IMR-90 (cell line): ENCODE data around the gene MAML3. TPM values are rescaled to one million over a fixed set of nuclear protein-coding genes. Genes with fewer than 3 reads are reported as not detected.

Experiments used
- ATAC-seq: fragments of 200-7000 bp; cut with Tn5 transposase; 2 replicates; pipeline ENCODE4 v1.9.1; 2020; ENCODE audit warnings: low read depth, mild to moderate bottlenecking, moderate library complexity
- BruUV-seq: library from RNA; stranded (reverse); fragments of 400-500 nt; replicated peaks from 2 replicates; lab custom pipeline; 2021; lab: Mats Ljungman, UMichigan
- CTCF ChIA-PET: fragments of 300-600 bp; formaldehyde crosslinking; extraction: SDS; loops from one replicate; lab custom pipeline; 2021; ENCODE audit warnings: antibody characterized with exemption; lab: Yijun Ruan, JAX
- POLR2A ChIA-PET: fragments of 300-600 bp; sonication (Branson Sonifier 250); formaldehyde crosslinking; loops from one replicate; lab custom pipeline; 2022; ENCODE audit warnings: antibody characterized with exemption; ENCODE audit not compliant: unreplicated experiment; lab: Charles Lee
- DNase-seq: peaks from one replicate; pipeline ENCODE4 v3.0.0; 2013
- H2AFZ ChIP-seq: replicated peaks from 2 replicates; pipeline ENCODE3; 2013; ENCODE audit warnings: low read length, mild to moderate bottlenecking; ENCODE audit not compliant: poor library complexity
- H2AK5ac ChIP-seq: 2 replicates; pipeline ENCODE4 v1.6.1; 2013; ENCODE audit warnings: low read depth, low read length, inconsistent platforms
- H2AK9ac ChIP-seq: replicated peaks from 2 replicates; pipeline ENCODE3; 2013; ENCODE audit warnings: mild to moderate bottlenecking, low read depth, low read length, moderate library complexity; ENCODE audit not compliant: poor library complexity
- H2BK120ac ChIP-seq: 2 replicates; pipeline ENCODE4 v1.6.1; 2013; ENCODE audit warnings: low read depth, low read length, inconsistent platforms
- H2BK15ac ChIP-seq: 3 replicates; pipeline ENCODE4 v1.6.1; 2013; ENCODE audit warnings: low read depth, low read length, inconsistent platforms
- H2BK20ac ChIP-seq: 2 replicates; pipeline ENCODE4 v1.6.1; 2013; ENCODE audit warnings: low read depth, mild to moderate bottlenecking, inconsistent platforms, low read length, moderate library complexity
- H2BK5ac ChIP-seq: 2 replicates; pipeline ENCODE4 v1.6.1; 2013; ENCODE audit warnings: mild to moderate bottlenecking, low read depth, low read length, inconsistent platforms; ENCODE audit not compliant: poor library complexity, severe bottlenecking
- H3K14ac ChIP-seq: replicated peaks from 2 replicates; pipeline ENCODE4 v1.6.1; 2013; ENCODE audit warnings: low read depth, low read length, inconsistent platforms
- H3K18ac ChIP-seq: 2 replicates; pipeline ENCODE4 v1.6.1; 2013; ENCODE audit warnings: low read depth, low read length, control low read depth
- H3K23ac ChIP-seq: 2 replicates; pipeline ENCODE4 v1.6.1; 2013; ENCODE audit warnings: low read depth, low read length, inconsistent platforms
- H3K27ac ChIP-seq: 2 replicates; pipeline ENCODE4 v1.5.1; 2013; ENCODE audit warnings: mild to moderate bottlenecking, control low read depth, low read length; ENCODE audit not compliant: insufficient read depth
- H3K27me3 ChIP-seq: 2 replicates; pipeline ENCODE4 v1.6.1; 2013; ENCODE audit warnings: low read length; ENCODE audit not compliant: control insufficient read depth, insufficient read depth
- H3K36me3 ChIP-seq: 2 replicates; pipeline ENCODE4 v1.6.1; 2013; ENCODE audit warnings: low read length, mixed read lengths; ENCODE audit not compliant: control insufficient read depth, insufficient read depth
- H3K4ac ChIP-seq: 2 replicates; pipeline ENCODE4 v1.6.1; 2013; ENCODE audit warnings: low read depth, low read length, inconsistent platforms
- H3K4me1 ChIP-seq: 2 replicates; pipeline ENCODE4 v1.6.1; 2013; ENCODE audit warnings: low read length, mixed read lengths; ENCODE audit not compliant: control insufficient read depth, insufficient read depth
- H3K4me2 ChIP-seq: 2 replicates; pipeline ENCODE4 v1.6.1; 2013; ENCODE audit warnings: low read depth, mild to moderate bottlenecking, control low read depth, low read length, moderate library complexity
- H3K4me3 ChIP-seq: 2 replicates; pipeline ENCODE4 v1.5.1; 2013; ENCODE audit warnings: low read depth, mild to moderate bottlenecking, control low read depth, low read length, moderate library complexity; ENCODE audit not compliant: insufficient read depth
- H3K56ac ChIP-seq: 2 replicates; pipeline ENCODE4 v1.6.1; 2013; ENCODE audit warnings: low read length, inconsistent platforms; ENCODE audit not compliant: insufficient read depth; ENCODE audit errors: extremely low read depth
- H3K79me1 ChIP-seq, 2 experiments: 2 replicates each; pipeline ENCODE4 v1.6.1; 2013; ENCODE audit warnings: low read length in 2 of 2, inconsistent platforms in 1 of 2, low read depth in 1 of 2
- H3K9ac ChIP-seq: 2 replicates; pipeline ENCODE4 v1.6.1; 2013; ENCODE audit warnings: low read depth, low read length, control low read depth
- H3K9me1 ChIP-seq: 2 replicates; pipeline ENCODE4 v1.6.1; 2013; ENCODE audit warnings: low read length, inconsistent platforms; ENCODE audit not compliant: insufficient read depth
- H3K9me3 ChIP-seq: 2 replicates; pipeline ENCODE4 v1.6.1; 2013; ENCODE audit warnings: low read length; ENCODE audit not compliant: control insufficient read depth, insufficient read depth
- H4K20me1 ChIP-seq: 2 replicates; pipeline ENCODE4 v1.6.1; 2013; ENCODE audit warnings: low read length, inconsistent platforms; ENCODE audit not compliant: insufficient read depth
- H4K5ac ChIP-seq: 2 replicates; pipeline ENCODE4 v1.6.1; 2013; ENCODE audit warnings: mild to moderate bottlenecking, low read depth, low read length, control low read depth
- H4K8ac ChIP-seq, 2 experiments: 2 replicates each; pipeline ENCODE4 v1.6.1; 2013; ENCODE audit warnings: low read depth in 2 of 2, low read length in 2 of 2, control low read depth in 1 of 2, inconsistent platforms in 1 of 2
- H4K91ac ChIP-seq: 2 replicates; pipeline ENCODE4 v1.6.1; 2013; ENCODE audit warnings: low read depth, low read length, inconsistent platforms; ENCODE audit not compliant: insufficient read depth
- BHLHE40 ChIP-seq: fragments of 150-350 bp; IDR thresholded peaks from 2 replicates; pipeline ENCODE4 v1.6.1; 2016; ENCODE audit warnings: mild to moderate bottlenecking, low read depth, low read length
- CEBPB ChIP-seq: IDR thresholded peaks from 2 replicates; pipeline ENCODE4 v1.6.1; 2012; ENCODE audit warnings: low read depth, low read length, improper control_type of control experiment
- CHD1 ChIP-seq: IDR thresholded peaks from 2 replicates; pipeline ENCODE4 v1.6.1; 2012; ENCODE audit warnings: low read depth, low read length, improper control_type of control experiment
- FOS ChIP-seq: fragments of 150-350 bp; IDR thresholded peaks from 2 replicates; pipeline ENCODE4 v1.6.1; 2016; ENCODE audit warnings: low read depth, low read length
- MAFK ChIP-seq: IDR thresholded peaks from 2 replicates; pipeline ENCODE4 v1.6.1; 2012; ENCODE audit warnings: low read depth, low read length, improper control_type of control experiment
- MAZ ChIP-seq: IDR thresholded peaks from 2 replicates; pipeline ENCODE4 v1.6.1; 2012; ENCODE audit warnings: low read depth, mild to moderate bottlenecking, low read length, improper control_type of control experiment, moderate library complexity, borderline replicate concordance
- NFE2L2 ChIP-seq: fragments of 150-350 bp; IDR thresholded peaks from 2 replicates; pipeline ENCODE4 v1.6.1; 2016; ENCODE audit warnings: low read depth, mild to moderate bottlenecking, low read length
- POLR2A ChIP-seq: IDR thresholded peaks from 2 replicates; pipeline ENCODE4 v1.6.1; 2012; ENCODE audit warnings: mild to moderate bottlenecking, low read depth, low read length
- RAD21 ChIP-seq: IDR thresholded peaks from 2 replicates; pipeline ENCODE4 v1.6.1; 2012; ENCODE audit warnings: low read length, improper control_type of control experiment
- WGBS, 2 experiments: methylation state at CpG; one replicate each; pipeline versions ENCODE4 v1.1.5 to v1.1.7; 2013; ENCODE audit warnings: missing lambda C conversion rate in 2 of 2; ENCODE audit not compliant: insufficient read length in 1 of 2; ENCODE audit errors: extremely low coverage in 2 of 2; 5-methylcytosine and 5-hydroxymethylcytosine counted together
- dilution Hi-C: fragments of 300-500 bp; cut with HindIII; formaldehyde crosslinking; loops from one replicate; pipeline ENCODE4 v1.14.3; 2018; ENCODE audit warnings: low sequenced_read_pairs; ENCODE audit not compliant: unreplicated experiment
- in situ Hi-C: fragments of 300-500 bp; cut with MboI; formaldehyde crosslinking; loops from 3 replicates; pipeline ENCODE4 v1.14.3; 2019; ENCODE audit warnings: low sequenced_read_pairs, inconsistent platforms, mixed read lengths
- intact Hi-C: fragments of 100-400 bp; cut with micrococcal nuclease; formaldehyde crosslinking; loops from 2 replicates; pipeline ENCODE4 v1.10.0; 2022
- polyA plus RNA-seq, 3 experiments: library from polyadenylated mRNA; depleted of rRNA; stranded (reverse); fragments of >200 nt; gene quantifications; 2 replicates each; pipeline ENCODE4 v1.2.3, GENCODE V29; 2012; ENCODE audit warnings: low replicate concordance in 1 of 3
- total RNA-seq: library from RNA; depleted of rRNA; stranded (reverse); fragments of >200 nt; gene quantifications from 2 replicates; pipeline ENCODE4 v1.2.3, GENCODE V29; 2012
- TF ChIP-seq, protein P1 (sequence below): fragments of 150-350 bp; IDR thresholded peaks from 2 replicates; pipeline ENCODE4 v1.6.1; 2016; ENCODE audit warnings: low read depth, mild to moderate bottlenecking, low read length, moderate library complexity, borderline replicate concordance

Gene MAML3
- total and polyA plus RNA-seq, 2 of the 4 experiments (the other 2 are of a cell fraction) = 0.90 to 1.7 TPM

DNA sequence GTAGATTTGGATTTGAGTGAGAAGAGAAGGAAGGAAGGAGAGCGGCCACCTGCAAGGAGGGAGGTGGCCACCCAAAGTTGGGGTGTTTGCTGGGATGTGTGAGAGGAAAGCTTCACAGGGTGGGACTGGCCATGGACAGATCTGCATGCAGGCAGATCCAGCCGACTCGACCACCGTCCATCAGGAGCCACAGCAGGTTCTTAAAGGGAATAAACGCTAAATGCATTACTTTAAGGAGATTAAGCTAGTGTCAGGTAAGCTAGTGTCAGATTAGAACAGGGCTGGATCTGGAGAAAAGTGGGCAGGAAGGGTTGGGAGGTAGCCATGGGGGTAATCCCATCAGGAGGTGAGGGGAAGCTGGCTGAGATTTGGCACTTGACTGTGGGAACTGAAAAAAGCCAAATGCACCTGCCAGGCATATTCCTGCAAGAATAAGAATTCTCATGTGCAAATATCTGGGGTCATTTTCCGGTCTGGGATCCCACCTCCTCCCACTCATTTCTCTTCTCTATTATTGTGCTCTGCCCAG lies 408.8 kb downstream of the MAML3 start:
- H4K91ac ChIP-seq = no peak overlapping the region
- TF ChIP-seq BHLHE40 = no peak
- no peak for TF ChIP-seq MAFK
- TF ChIP-seq NFE2L2 = no peak
- no peak for TF ChIP-seq RAD21
- TF ChIP-seq, protein P1, sequence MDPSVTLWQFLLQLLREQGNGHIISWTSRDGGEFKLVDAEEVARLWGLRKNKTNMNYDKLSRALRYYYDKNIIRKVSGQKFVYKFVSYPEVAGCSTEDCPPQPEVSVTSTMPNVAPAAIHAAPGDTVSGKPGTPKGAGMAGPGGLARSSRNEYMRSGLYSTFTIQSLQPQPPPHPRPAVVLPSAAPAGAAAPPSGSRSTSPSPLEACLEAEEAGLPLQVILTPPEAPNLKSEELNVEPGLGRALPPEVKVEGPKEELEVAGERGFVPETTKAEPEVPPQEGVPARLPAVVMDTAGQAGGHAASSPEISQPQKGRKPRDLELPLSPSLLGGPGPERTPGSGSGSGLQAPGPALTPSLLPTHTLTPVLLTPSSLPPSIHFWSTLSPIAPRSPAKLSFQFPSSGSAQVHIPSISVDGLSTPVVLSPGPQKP = no peak
- TF ChIP-seq CHD1 = no peak
- TF ChIP-seq MAZ = no peak
- no peak for TF ChIP-seq CEBPB
- TF ChIP-seq POLR2A = no peak
- TF ChIP-seq FOS = no peak
- no peak overlapping the region for H2BK20ac ChIP-seq
- no peak overlapping the region for H3K56ac ChIP-seq
- H3K4ac ChIP-seq = no peak overlapping the region
- H3K4me1 ChIP-seq = peaks cover 5% of the 10 kb centered on the region
- H3K9me3 ChIP-seq = no peaks in the 10 kb centered on the region
- no peaks in the 10 kb centered on the region; the same call in 1 of the 2 replicates for H3K9me1 ChIP-seq
- no peak overlapping the region for H3K4me2 ChIP-seq
- BruUV-seq = no TSS peak
- DNase-seq (no peak), ATAC-seq (no peak)
- H3K4me3 ChIP-seq = no peak overlapping the region
- WGBS, 2 experiments = 100% methylated on average over 1 of the region's 6 CpGs; no CpG with 5 or more reads in 1 of the 2 experiments
- H3K27ac ChIP-seq = no peak overlapping the region
- no peaks in the 10 kb centered on the region; a peak in 1 of 4 replicates for H3K79me1 ChIP-seq
- in situ Hi-C loops = no loop called here
- dilution Hi-C loops = no loop called here
- H3K9ac ChIP-seq = no peak overlapping the region
- H3K14ac ChIP-seq = no peak overlapping the region
- intact Hi-C loops = no loop called here
- H2AK9ac ChIP-seq = no peak overlapping the region
- H2AK5ac ChIP-seq = no peak overlapping the region
- no peak overlapping the region for H2BK5ac ChIP-seq
- no peaks in the 10 kb centered on the region for H3K36me3 ChIP-seq
- CTCF ChIA-PET = no interaction called here
- H3K18ac ChIP-seq = no peak overlapping the region
- H4K20me1 ChIP-seq = no peaks in the 10 kb centered on the region
- no peak overlapping the region for H2BK120ac ChIP-seq
- H2AFZ ChIP-seq = no peak overlapping the region
- no peaks in the 10 kb centered on the region for H3K27me3 ChIP-seq
- no peak overlapping the region for H3K23ac ChIP-seq
- H4K8ac ChIP-seq = no peak overlapping the region
- POLR2A ChIA-PET = no interaction called here
- H4K5ac ChIP-seq = no peak overlapping the region
- no peak overlapping the region for H2BK15ac ChIP-seq
